HG03571 (cell line): ENCODE results near the gene HBS1L.

Experiments used
- ATAC-seq: cut with Tn5 transposase; IDR thresholded peaks from one replicate; pipeline ENCODE4 v1.9.1; 2021; ENCODE audit not compliant: unreplicated experiment

Gene HBS1L

GRCh38 chr6:134918418-134918961 lies 136.1 kb downstream of the HBS1L start:
- ATAC-seq, result no peak

- ATAC-seq, result no peak
Measured at GRCh38 chr6:134911547-134911946, 143.1 kb downstream of the HBS1L start.

DNA sequence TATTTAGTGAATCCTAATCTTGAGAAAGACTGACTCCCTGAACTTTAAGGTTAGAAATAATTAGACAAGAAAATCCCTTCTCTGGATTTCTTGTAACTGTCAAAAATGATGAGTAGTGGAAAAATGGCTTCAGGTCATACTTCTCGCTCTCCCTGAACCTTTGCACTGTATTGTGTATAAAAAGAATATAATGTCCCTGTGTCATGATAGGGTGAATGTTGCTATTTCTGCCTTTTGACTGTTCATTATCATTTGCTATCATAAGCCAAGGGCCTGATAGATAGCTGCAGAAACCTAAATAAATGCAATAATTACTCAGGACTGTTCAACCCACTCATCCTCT lies 144.1 kb downstream of the HBS1L start:
- ATAC-seq, result no peak
